ENCODE data around the gene PTGDR. TPM values are rescaled to one million over a fixed set of nuclear protein-coding genes. Genes with fewer than 3 reads are reported as not detected.

The PTGDR gene
- total RNA-seq, 1 donor from 2014 or later: not detected

DNA sequence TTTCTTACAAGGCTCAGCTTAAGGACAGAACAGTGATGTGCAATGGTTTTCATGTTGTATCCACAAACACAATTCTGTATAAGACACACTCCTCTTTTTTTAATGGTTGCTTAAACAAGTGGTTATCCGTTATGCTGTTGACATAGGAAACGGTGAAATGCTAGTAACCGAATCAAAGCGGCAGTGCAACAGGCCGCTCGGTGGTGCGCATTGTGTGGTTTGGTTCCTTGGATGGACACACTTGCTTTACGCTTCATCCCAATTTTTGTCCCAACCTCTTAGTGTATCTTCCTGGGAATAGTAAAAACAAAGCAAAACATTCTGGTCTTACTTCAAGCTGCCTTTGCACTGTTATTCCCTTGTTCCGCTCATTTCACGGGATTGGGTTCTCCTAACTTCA lies 46.0 kb downstream of the PTGDR start:
- POLR2A ChIA-PET: interaction anchor here (0.7 kb wide), 1 partner anchor 8 kb away, joined by 3 read pairs; no protein-coding TSS in a partner anchor
- Mint-ChIP-seq H3K9me3 (peaks cover 3% of the 10 kb centered on the region), H3K4me3 (peak overlapping the region; percentile 67), H3K4me1 (peaks cover 50% of the 10 kb centered on the region), H3K36me3 (ENCODE audit: low read depth) (no peaks in the 10 kb centered on the region), H3K27ac (no peak overlapping the region), H3K27me3 (peaks cover 45% of the 10 kb centered on the region)
- intact Hi-C loops (cut with micrococcal nuclease): loop anchor here (5.0 kb wide), 2 partner anchors 239 to 479 kb away; partner anchors contain the start of genes GNPNAT1, GPR137C and TXNDC16
- ATAC-seq (ENCODE audit: low read depth): no peak
- TF ChIP-seq, protein P1, sequence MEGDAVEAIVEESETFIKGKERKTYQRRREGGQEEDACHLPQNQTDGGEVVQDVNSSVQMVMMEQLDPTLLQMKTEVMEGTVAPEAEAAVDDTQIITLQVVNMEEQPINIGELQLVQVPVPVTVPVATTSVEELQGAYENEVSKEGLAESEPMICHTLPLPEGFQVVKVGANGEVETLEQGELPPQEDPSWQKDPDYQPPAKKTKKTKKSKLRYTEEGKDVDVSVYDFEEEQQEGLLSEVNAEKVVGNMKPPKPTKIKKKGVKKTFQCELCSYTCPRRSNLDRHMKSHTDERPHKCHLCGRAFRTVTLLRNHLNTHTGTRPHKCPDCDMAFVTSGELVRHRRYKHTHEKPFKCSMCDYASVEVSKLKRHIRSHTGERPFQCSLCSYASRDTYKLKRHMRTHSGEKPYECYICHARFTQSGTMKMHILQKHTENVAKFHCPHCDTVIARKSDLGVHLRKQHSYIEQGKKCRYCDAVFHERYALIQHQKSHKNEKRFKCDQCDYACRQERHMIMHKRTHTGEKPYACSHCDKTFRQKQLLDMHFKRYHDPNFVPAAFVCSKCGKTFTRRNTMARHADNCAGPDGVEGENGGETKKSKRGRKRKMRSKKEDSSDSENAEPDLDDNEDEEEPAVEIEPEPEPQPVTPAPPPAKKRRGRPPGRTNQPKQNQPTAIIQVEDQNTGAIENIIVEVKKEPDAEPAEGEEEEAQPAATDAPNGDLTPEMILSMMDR (IDR thresholded peaks at IDR 0.05): no peak
- CTCF ChIA-PET: no interaction called here
- no peak for DNase-seq

DNA sequence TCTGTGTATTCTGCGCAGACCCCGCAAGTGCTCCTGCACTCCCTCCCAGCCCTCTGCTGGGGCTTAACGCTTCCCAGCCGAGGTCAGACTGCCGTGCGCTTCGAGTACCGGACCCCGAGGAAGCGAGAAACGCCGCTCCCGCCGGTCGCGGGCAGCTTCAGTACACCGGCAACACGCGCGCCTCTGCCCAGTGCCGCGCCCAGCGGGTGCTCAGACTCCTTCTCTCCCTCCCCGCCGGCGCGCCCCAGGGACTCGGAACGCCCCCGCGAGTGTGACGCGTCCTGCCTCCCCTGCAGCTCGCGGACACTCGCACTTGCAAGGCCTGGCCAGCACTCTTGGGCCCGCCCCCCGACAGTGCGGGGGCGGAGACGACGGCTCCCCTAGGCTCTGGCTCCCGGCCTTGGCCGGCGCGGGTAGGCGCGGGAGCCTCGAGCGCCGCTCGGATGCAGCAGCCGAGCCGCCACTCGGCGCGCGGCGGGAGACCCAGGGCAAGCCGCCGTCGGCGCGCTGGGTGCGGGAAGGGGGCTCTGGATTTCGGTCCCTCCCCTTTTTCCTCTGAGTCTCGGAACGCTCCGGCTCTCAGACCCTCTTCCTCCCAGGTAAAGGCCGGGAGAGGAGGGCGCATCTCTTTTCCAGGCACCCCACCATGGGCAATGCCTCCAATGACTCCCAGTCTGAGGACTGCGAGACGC lies 46.6 kb downstream of the PTGDR start, which contains the start of gene PTGER2:
TSS of gene PTGER2 (plus strand) at position 410 of the 692 bp plus-strand sequence. CDS start at position 647, 237 bp downstream.
- CTCF ChIA-PET: no interaction called here
- POLR2A ChIA-PET: interaction anchor here (0.7 kb wide), 1 partner anchor 7 kb away, joined by 3 read pairs; no protein-coding TSS in a partner anchor
- Mint-ChIP-seq H3K27me3 (peaks cover 50% of the 10 kb centered on the region), H3K4me3 (peak within 1 kb of the TSS; percentile 88), H3K27ac (peak within 1 kb of the TSS; percentile 4), H3K36me3 (ENCODE audit: low read depth) (no peaks in the 10 kb centered on the region), H3K9me3 (peaks cover 3% of the 10 kb centered on the region), H3K4me1 (peaks cover 50% of the 10 kb centered on the region)
- intact Hi-C loops (cut with micrococcal nuclease): loop anchor here (5.0 kb wide), 2 partner anchors 238 to 478 kb away; partner anchors contain the start of genes GNPNAT1, GPR137C and TXNDC16
- DNase-seq (peak; percentile 44), ATAC-seq (ENCODE audit: low read depth) (peak; percentile 55)
- TF ChIP-seq, protein P1 (IDR thresholded peaks at IDR 0.05): no peak

DNA sequence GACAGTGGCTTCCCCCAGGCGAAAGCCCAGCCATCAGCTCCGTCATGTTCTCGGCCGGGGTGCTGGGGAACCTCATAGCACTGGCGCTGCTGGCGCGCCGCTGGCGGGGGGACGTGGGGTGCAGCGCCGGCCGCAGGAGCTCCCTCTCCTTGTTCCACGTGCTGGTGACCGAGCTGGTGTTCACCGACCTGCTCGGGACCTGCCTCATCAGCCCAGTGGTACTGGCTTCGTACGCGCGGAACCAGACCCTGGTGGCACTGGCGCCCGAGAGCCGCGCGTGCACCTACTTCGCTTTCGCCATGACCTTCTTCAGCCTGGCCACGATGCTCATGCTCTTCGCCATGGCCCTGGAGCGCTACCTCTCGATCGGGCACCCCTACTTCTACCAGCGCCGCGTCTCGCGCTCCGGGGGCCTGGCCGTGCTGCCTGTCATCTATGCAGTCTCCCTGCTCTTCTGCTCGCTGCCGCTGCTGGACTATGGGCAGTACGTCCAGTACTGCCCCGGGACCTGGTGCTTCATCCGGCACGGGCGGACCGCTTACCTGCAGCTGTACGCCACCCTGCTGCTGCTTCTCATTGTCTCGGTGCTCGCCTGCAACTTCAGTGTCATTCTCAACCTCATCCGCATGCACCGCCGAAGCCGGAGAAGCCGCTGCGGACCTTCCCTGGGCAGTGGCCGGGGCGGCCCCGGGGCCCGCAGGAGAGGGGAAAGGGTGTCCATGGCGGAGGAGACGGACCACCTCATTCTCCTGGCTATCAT lies 47.3 kb downstream of the PTGDR start:
- TF ChIP-seq, protein P1 (IDR thresholded peaks at IDR 0.05): no peak
- peak; percentile 29 for ATAC-seq (ENCODE audit: low read depth)
- Mint-ChIP-seq H3K4me1 (peaks cover 50% of the 10 kb centered on the region), H3K27ac (peak overlapping the region; percentile 4), H3K36me3 (ENCODE audit: low read depth) (no peaks in the 10 kb centered on the region), H3K4me3 (peak overlapping the region; percentile 88), H3K9me3 (peaks cover 3% of the 10 kb centered on the region), H3K27me3 (peaks cover 55% of the 10 kb centered on the region)
- DNase-seq: peak; percentile 31
- ChIA-PET CTCF (no interaction called here), POLR2A (no interaction called here)
- intact Hi-C loops (cut with micrococcal nuclease): loop anchor here (1.0 to 5.0 kb wide), 3 partner anchors 10 to 478 kb away; partner anchors contain the start of genes GNPNAT1, GPR137C and TXNDC16

DNA sequence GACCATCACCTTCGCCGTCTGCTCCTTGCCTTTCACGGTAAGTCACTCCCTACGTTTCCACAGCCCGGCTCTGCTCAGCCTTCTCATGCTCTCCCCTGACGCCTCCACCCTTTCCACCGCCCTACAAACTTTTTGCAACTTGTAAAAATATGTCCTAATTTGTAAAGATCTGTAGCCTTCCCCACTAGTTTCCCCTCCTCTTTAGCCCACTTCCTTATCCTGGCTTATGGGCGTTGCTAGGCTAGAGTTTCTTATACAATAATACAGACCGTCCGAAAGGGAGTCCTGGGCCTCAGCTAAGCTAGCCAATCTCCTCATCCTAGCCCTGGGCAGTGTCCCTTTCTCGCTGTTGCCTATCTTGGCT lies 47.8 kb downstream of the PTGDR start:
- no peak for ATAC-seq (ENCODE audit: low read depth)
- intact Hi-C loops (cut with micrococcal nuclease): loop anchor here (1.0 kb wide), 1 partner anchor 9 kb away; no protein-coding TSS in a partner anchor
- Mint-ChIP-seq H3K9me3 (peaks cover 3% of the 10 kb centered on the region), H3K4me3 (peak overlapping the region; percentile 88), H3K27me3 (peaks cover 57% of the 10 kb centered on the region), H3K4me1 (peaks cover 50% of the 10 kb centered on the region), H3K27ac (no peak overlapping the region), H3K36me3 (ENCODE audit: low read depth) (no peaks in the 10 kb centered on the region)
- CTCF ChIA-PET: no interaction called here
- TF ChIP-seq, protein P1 (IDR thresholded peaks at IDR 0.05): no peak
- no peak for DNase-seq
- POLR2A ChIA-PET: no interaction called here

DNA sequence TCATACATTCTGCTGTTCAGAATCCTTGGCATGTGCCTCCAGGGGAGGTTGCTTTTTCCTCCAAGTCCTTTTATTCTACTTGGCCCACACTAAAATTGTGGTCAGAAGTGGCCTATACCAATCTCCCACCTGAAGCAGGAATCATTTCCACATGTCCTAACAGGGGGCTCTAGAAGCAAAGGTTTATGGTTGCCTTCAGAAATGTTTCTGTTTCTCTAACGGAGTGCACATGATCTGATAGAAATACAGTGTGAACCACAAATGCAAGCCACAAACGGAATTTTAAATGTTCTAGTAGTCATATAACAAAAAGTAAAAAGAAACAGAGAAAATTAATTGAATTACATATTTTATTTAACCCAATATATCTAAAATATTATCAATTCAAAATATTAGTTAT lies 50.6 kb downstream of the PTGDR start:
- Mint-ChIP-seq H3K4me1 (peaks cover 27% of the 10 kb centered on the region), H3K36me3 (ENCODE audit: low read depth) (no peaks in the 10 kb centered on the region), H3K4me3 (no peak overlapping the region), H3K27me3 (peaks cover 57% of the 10 kb centered on the region), H3K27ac (no peak overlapping the region), H3K9me3 (peaks cover 11% of the 10 kb centered on the region)
- TF ChIP-seq, protein P1 (IDR thresholded peaks at IDR 0.05): no peak
- CTCF ChIA-PET: no interaction called here
- intact Hi-C loops (cut with micrococcal nuclease): no loop called here
- ATAC-seq (ENCODE audit: low read depth) (no peak), DNase-seq (no peak)
- POLR2A ChIA-PET: no interaction called here

Measured in activated B cell treated with CpG ODN at 0.5 μM for 24 hours (primary cell).